Activated T-cell treated with anti-CD3 and anti-CD28 coated beads for 24 hours (primary cell): ENCODE data around the gene BCO2.

ENCODE experiments used
- DNase-seq: peaks from one replicate; pipeline ENCODE4 v3.0.0-alpha.2; 2020; ENCODE audit warnings: low read depth

BCO2 gene

DNA sequence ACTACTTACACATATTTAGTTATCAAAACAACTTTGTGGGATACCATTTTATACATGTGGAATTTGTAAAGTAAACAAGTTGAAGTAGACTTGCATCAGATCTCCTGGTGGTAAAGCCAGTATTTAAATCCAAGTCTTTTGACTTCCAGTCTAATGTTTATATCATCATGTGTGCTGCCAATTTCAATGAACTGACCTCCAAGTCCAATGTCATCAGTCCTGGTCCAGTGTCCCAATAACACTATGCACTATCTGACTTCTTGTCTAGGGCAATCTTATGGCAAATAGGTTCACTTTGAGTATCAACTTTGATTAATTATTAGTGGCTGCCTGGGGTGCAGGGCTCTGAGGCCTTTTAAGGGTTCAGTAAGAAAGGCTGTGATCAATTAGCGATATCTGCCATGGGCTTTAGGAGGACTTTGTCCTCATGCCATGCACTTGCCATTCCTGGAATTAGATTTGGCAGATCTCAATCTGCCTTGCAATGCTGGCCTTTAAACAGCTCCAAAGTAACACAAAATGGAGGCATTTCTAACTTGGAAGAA is 41.3 kb downstream of the BCO2 start:
- no peak for DNase-seq

DNA sequence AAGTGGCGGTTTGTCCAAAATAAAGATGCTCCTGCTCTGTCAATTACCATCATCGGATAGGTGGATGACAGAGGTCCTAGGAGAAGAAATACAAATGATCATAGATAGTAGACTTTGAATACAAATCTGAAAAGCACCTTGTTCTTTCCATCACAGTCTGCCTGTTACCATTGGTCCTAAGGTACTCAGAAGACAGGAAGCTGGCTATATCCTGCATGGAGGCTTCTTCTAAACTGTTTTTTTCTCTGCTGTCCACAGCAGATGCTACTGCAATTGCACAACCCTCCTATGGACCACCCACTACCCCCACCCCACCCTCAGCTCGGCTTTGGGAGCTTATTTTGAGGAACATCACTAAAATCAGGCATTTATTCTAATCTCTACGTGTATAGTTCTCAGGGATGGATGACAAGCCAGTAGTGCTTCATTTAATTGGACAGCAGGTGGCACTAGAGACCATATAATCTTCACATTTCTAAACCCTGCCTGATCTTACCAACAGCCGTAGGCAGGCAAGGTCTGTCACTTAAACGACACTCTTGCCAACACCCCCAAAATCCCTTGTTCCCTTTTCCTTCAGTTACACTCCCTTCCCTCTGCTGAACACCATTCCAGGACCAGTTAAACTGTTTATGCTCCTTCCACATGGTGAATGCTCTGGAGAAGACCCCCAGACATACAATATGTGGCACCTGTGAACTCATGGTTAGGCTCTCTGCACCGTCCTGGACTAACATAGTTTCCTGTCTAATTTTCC is 44.3 kb downstream of the BCO2 start:
- peak; percentile 42 for DNase-seq

DNA sequence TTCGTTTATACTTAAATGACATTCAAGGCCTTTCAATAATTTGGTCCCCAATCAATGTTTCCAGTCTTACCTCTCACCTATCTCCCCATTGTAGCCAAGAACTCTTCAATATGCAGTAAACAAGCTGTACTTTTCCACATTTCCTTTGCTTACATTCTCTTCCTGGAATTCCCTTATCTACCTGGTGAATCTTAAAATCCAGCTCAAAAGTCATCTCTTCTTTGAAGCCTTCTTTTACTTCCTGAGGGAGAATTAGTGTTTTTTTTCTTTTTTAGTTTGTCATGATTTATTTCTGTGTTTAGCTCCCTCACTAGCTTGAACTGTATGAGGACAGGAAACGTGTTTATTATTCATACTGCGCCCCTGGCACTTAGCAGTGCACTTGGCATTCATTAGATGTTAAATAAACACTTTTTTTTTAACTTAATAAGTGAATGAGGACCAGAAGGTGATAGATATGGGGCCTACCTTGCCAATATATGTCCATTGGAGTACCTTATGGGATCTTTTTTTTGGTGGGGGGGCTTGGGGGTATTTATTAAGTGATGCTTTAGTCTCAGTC is 46.0 kb downstream of the BCO2 start:
- no peak for DNase-seq

DNA sequence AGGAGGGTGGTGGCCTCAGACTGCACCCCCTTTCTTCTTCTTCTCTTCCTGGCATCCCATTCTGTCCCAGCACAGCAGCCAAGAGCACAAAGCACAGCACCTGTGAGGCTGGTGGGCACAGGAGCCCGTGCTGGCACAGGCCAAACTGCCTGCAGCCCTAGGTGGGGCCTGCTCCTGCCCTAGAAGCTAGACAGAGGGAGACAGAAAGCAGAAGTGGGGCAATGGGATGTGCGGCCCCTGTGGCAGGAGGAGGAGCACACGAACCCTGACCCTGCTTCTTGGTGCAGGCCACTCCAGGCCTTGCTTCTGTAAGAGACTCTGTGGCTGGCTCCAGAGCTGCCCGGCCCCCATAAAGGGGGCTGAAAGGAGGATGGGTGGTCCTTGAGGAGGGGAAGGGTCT is 47.0 kb downstream of the BCO2 start:
- DNase-seq, result no peak

DNA sequence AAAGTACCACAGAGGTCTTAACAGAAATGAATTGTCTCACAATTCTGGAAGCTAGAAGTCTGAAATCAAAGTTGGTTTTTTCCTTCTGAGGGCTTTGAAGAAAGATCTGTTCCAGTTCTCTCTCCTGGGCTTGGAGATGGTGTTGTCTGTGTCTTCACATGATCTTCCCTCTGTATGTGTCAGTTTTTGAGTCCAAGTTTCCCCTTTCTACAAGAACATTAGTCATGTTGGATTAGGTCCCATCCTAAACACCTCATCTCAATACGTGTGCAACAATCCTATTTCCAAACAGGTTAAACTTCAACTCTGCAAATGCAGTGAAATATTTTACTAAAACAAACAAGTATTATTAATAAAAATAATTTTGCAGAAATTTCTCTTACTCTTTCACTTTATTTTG is 47.8 kb downstream of the BCO2 start:
- DNase-seq, result no peak

DNA sequence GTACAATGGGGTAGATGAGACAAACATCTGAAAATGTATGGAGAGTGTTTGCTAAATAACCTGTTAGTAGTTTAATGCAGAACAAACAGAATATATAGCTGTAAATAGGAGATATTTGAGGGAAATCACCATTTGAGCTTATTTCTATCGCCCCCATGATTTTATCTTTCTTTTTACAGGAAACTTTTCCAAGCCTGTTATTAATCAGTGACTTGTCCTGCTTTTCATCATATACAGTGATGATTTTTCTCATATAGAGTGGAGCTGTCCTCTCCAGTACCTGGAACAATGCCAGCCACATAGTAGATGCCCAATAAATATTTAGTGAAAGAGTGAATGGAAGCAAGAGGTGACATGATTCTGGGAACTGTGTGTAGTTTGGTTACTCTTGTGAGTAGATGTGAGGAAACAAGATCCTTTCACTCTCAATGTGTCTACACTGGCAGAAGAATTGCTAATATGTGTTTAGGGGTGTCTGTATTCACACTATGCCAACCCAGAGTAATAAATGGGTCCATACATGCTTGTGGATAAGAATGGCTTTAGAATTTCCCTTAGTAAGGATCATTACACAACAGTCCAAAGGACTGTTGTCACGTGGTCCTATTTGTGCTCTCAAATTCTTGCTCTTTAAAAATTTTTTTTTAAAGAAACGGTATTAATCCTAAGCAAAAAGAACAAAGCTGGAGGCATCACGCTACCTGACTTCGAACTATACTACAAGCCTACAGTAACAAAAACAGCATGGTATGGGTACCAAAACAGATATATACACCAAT is 48.6 kb downstream of the BCO2 start:
- DNase-seq, result no peak

DNA sequence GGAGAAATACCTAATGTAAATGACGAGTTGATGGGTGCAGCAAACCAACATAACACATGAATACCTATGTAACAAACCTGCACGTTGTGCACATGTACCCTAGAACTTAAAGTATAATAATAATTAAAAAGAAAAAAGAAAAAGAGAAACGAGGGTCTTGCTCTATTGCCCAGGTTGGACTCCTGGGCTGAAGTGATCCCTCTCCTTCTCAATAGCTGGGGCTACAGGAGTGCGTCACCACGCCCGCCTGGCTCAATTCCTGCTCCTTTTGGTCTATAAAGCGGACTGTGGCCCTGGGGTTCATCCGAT is 50.4 kb downstream of the BCO2 start:
- no peak for DNase-seq

DNA sequence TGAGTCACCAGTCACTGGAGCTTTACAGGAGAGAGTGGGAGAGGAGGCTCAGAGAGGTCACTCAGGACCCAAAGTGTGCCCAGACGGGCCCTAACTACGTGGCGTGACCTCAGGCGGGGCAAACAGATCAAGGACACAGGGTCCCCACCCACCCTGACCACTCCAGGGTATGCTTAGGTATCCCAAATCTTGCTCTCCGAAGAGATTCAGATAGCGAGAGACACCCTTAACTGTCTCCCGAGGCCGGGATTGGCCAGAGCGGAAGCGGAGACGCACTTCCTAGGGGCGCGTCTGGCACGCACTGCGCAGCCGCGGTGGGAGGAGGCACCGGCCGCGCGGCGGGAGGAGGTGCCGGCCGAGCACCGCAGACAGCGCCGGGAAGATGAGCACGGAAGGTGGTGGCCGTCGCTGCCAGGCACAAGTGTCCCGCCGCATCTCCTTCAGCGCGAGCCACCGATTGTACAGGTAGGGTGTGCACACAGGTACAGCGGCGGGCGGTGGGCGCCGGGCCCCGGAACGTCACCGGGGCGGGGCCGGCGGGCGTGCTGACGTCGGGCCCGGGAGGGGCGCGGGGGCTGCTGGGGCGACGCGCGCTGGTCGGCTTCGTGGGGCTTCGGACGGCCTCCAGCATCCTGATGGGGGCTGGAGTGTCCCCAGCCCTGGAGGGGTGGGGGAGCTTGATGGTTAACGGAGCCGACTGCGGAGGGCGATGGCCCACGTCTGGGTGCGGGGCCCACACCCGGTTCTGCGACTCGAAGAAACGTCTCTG is 50.9 kb downstream of the BCO2 start, which contains the start of gene PTS:
TSS of gene PTS (plus strand) at position 367 of the 769 bp plus-strand sequence. CDS start at position 383, 16 bp downstream.
- peak; percentile 79 for DNase-seq

DNA sequence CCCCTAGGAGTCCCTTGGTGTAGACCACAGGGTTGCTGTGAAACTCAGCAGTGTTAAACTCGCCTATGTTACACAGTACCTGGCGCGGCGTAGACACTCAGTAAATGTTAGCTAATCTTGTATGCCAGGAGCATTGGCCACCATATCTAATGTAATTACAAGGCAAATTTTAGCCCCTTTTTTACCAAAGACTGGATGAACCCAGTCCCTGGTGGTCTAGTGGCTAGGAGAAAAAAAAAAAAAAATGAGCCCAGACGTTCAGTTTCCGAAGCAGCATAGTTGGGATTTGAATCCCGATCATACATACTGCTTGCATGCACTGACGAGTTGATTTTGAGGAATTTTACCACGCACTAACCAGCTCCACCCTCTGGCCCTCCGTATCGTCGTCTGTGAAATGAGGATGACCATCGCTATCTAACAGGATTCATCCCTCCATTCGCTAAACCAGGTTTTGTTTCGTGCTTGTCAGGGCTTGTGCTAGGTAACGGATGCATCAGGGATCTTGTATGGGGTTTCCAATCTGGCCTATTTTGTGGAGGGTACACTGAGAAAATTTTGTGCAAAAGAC is 51.6 kb downstream of the BCO2 start:
- no peak for DNase-seq

DNA sequence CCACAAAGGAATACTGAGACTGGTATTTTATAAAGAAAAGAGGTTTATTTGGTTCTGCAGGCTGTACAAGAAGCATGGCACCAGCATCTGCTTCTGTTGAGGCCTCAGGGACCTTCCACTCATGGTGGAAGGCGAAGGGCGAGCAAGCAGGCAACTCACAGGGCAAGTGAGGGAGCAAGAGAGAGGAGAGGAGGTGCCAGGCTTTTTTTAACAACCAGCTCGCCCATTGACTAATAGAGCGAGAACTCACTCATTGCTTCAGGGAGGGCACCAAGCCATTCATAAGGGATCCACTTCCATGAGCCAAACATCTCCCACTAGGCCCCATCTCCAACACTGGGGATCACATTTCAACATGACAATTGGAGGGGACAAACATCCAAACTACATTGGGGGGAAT is 52.2 kb downstream of the BCO2 start:
- no peak for DNase-seq

DNA sequence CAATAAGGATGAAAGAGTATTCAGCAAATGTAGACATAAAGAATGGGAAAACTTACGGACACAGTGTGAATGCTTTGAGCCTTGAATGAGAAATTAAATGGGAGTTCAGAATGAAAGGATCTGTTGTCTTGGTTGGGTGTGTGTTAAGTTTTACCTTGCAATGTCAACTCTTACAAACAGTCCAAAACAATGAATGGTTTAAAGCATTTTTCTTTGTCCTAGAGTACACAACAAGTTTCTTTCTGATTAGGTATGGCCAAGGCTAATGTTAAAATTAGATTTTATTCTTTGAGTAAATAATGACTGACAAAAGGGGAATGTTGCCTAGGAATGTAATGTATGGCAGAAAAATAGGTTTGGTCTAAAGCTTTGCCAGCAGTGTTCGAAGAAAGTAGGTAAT is 53.4 kb downstream of the BCO2 start:
- DNase-seq, result no peak

DNA sequence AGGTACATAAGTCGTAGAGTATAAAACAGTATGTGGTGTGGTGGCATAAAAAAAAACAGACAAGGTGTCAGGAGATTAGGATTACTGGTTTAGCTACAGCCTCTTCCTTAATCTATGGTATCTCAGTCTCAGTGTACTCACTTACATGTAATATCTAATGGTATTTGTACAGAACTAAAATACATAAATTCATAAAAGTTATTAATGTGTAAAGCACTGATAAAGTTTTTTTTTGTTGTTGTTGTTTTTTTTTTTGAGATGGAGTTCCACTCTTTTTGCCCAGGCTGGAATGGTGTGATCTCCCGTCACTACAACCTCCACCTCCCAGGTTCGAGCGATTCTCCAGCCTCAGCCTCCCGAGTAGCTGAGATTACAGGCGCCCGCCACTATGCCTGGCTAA is 53.8 kb downstream of the BCO2 start:
- DNase-seq, result no peak

DNA sequence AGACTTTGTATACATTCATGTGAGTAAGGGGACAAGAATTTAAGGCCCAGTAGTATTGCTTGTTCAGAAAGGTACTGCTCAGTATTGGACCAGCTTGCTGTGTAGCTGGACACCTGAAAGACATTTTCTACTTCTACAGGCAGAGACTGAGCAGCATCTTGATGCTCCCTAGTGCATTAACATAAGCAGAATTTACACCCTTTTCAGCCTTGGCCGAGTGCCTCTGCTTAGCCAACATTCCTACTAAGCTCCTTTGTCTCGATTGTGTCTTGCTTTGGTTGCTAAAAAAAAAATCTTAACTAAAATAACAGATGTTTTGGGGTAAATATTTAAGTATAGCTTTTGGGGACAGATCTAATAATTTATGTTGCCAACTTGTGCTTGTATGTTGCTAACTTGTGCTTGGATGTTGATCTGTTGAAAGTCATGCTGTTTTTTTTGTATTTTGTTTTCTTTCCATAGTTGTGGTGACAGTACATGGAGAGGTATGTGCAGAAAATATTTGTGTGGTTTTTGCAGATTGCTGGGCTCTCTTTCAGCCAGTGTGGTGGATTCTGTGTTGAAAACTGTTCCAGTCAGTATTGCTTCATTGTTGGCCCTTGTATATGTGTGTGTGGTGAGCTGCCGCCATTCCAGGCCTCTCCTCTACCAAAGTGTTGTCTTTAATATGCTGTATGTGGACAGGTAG is 54.6 kb downstream of the BCO2 start:
- DNase-seq, result no peak

DNA sequence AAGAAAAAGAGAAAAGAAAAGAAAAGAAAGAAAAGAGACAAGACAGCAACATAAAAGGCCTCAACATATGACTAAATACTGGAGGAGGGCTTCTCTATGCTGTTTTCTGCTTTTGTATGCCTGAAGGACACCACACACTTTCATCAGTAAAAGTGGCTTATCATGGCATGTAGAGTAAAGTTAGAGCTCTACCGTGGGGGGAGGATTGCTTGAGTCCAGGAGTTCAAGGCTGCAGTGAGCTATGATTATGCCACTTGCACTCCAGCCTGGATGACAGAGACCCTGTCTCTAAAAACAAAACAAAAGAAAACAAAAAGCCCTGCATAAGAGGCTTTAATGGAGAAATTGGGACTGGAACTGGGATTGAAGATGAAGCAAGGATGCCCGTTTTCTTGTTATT is 56.6 kb downstream of the BCO2 start:
- no peak for DNase-seq

DNA sequence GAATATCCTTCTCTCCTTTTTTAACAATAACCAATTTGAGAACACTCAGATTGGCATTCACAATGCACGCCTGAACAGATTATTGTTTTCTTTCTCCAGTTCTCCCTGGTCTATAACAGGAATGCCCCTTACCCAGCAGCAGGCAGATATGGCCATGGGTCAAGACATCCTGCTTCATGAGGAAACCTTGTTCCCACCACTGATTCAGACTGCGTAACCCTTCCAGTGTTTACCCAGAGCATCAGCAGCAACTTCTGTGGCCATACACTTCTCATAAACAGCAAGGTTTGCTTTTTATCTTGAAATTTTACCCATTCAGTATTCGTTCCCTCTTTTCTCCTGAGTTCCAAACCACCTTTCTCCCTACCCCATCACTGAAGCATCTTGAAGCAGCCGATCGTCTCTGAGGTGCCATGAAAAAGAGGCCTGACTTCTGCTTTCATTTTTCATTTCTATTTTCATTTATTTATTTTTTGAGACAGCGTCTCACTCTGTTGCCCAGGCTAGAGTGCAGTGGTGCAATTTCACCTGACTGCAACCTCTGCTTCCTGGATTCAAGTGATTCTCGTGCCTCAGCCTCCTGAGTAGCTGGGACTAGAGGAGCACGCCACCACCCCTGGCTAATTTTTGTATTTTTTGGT is 60.6 kb downstream of the BCO2 start:
- no peak for DNase-seq

DNA sequence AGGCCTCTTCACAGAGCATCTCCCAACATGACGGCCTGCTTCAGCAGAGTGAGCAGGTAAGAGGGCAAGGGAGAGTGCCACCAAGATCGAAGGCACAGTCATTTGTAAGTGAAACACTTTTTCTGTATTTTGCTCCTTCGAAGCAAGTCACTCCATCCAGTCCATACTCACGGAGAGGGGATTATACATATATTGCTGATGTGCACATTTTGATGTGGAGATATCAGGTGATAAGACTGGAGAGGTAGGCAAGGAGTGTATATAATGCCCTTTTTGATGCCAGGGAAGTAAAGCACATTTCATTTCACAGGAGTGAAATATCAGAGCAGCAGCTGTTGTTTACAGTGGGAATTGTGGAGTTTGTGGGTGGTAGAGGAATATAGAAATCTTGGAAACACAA is 62.1 kb downstream of the BCO2 start:
- no peak for DNase-seq

DNA sequence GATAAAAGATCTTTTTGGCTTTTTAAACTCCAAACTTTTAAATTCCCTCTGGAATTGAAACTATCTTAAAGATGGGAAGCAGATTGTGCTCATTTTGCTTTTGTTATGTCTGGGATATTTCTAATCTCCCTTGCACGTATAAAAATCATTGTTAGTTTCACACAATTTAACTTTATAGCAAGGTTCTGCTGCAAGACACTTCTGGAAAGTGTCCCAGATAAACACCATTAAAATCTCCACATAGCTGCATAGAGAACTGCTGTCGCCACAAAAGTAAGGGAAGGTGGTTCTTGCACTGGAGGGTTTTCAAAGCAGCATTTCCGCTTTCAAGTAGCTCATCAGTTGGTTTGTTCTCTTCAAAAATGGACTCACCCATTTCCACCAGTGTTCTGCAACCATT is 62.7 kb downstream of the BCO2 start:
- no peak for DNase-seq

DNA sequence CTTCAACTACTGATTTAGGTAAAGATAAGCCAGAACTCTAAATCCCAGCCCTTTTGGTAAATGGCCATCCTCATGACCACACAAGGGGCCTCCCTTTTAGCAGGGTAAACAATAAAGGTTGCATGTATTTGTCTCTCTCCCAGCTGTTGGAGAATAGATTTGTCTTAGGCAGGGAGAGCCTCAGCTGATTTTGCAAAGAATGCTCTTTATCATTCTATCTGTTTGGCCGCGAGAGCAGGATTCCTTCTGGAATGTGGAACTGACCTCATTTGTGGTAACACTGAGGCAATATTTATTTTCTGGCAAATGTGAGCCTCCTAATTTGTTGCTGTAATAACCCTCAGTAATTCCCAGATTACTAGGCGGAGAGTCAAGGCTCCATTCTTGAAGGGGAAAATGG is 66.2 kb downstream of the BCO2 start:
- no peak for DNase-seq

DNA sequence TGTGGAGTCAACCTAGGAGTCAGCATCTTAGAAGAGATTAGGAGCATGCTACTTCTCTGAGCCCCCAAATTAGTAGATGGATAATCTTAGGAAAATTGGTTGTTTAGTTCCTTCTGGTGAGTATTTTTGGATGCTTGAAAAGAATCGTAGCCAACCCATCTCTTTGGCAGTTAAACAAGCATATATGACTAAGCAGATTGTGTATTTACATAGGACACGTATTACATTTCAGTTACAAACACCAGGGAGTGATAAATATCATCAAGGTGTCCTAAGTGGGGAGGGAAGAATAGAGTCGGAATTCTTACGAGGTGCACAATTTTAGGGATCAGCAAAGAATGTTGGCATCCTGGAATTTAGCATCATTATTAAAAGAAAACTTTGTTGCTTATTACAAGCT is 71.9 kb downstream of the BCO2 start:
- DNase-seq, result no peak

DNA sequence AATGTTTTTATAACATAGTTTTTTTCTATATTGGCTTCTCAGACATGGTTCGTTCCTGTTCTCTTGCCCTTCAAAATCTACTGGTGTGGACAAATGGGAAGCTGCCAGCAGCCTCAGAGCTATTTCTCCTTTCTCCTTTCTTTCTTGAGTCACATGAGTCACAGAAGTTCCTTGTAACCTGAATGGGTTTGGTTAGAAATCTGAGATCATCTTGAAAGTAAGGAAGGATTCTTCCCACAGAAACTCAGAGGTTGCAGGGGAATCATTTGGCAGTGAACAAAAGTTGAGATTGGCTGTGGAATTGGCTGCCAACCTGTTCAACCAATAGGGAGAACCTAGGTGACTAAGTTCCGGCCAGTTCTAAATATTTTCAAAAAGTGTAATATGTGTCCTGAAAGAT is 72.9 kb downstream of the BCO2 start:
- DNase-seq, result no peak
